ENCODE results near the gene PNCK.
"Not testable (repeated sequence)": the region's sequence is repeated elsewhere in the genome, so short reads cannot be mapped to it uniquely, and the experiment has no call there.

Gene PNCK

DNA sequence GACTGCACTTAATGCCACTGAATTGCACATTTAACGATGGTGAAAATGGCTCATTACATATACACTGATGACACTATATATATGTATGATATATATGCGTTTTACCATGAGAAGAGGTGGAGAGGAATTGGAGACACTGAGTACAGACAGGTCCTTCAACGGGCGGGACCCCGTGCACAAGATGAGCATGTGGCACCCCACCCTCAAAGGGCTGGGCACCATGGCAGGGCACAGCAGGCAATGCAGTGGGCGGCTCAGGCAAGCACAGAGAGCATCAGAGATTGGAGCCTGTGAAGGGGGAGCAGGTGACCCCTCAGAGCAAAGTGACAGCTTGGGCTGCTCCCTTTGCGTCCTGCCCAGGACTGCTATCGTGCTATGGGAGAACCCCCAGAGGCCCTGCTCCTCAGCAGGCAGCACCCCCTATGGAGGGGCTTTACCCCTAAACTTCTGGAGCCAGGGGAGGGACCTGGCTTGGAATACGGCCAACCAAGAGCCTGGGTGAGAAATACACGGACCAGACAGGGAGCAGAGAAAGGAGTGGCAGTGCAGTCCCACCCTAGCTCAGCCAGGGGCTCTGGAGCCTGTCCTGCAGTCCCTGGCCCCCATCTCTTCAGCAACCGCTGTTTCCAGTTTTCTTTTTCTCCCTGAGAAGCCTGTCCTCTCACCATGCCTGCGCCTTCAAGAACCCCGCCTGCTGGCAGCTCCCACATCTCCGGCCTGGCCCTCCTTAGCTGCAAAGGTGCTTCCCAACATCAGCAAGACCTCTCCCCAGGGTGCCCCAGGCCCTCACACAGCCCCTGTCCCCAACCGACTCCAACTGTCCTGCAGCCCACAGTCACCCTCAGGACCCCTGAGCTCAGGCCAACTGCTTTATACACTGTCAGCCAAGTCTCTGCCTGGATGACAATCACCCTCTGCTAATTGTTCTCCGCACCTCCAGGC, 24.6 kb upstream of the PNCK start:
- no peak for DNase-seq (ENCODE audit: low read depth)
- no peak overlapping the region for H3K4me3 ChIP-seq (ENCODE audit: control insufficient read depth, low read depth, low read length)
- TF ChIP-seq, protein P1, sequence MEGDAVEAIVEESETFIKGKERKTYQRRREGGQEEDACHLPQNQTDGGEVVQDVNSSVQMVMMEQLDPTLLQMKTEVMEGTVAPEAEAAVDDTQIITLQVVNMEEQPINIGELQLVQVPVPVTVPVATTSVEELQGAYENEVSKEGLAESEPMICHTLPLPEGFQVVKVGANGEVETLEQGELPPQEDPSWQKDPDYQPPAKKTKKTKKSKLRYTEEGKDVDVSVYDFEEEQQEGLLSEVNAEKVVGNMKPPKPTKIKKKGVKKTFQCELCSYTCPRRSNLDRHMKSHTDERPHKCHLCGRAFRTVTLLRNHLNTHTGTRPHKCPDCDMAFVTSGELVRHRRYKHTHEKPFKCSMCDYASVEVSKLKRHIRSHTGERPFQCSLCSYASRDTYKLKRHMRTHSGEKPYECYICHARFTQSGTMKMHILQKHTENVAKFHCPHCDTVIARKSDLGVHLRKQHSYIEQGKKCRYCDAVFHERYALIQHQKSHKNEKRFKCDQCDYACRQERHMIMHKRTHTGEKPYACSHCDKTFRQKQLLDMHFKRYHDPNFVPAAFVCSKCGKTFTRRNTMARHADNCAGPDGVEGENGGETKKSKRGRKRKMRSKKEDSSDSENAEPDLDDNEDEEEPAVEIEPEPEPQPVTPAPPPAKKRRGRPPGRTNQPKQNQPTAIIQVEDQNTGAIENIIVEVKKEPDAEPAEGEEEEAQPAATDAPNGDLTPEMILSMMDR (conservative IDR thresholded peaks at IDR 0.05; ENCODE audit: control insufficient read depth, insufficient read depth, low read depth, low read length) = no peak

DNA sequence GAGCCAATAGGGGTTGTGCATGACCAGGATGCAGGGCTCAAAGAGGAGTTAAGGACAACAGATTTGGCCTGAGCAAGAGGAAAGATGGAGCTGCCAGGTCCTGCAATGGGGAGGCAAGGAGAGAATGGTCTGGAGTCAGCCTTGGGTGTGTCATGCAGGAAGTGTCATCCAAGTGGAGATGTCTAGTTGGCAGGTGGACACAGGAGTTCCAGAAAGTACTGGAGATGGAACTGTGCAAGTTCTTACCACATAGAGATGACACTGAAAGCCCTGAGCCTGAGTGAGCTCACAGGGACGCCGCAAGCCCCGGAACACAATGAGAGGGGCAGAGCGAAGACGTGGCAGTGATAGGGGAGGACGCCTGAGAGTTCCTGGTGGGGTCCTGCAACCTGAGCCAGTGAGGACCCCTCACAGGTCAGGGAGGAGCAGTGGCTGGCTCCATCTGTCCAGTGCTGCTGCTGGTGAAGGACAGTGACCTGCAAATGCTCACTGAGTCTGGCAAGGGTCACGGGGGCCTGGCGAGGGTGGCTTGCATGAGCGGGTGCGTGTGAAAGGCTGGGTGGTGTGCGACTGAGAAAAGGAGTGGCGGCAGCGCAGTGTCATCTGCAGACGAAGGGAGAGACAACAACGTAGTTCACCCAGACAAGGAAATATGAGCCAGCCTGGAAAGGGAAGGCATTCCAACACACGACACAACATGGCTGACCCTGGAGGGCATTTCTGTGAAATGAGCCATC, 23.5 kb upstream of the PNCK start:
- DNase-seq (ENCODE audit: low read depth); H3K4me3 ChIP-seq (ENCODE audit: control insufficient read depth, low read depth, low read length): not testable (repeated sequence)

DNA sequence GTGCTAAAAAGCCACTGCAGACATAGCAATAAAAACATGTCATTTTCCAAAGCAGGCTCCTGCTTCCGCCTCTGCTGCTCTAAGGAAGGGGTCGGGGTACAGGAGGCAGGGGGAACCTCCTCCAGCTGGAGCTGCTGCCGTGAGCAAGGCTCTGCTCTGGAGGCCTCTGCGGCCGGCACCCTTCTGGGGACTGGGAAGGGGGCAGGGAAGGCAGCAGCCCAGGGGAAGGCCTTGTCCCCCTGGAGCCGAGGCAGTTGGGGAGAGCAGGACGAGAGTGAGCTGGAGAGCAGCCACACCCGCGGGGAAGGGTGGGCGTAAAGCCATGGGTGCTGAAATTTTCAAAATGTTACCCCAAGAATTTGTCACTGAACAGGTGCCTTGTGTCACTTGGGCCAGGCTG, 22.9 kb upstream of the PNCK start:
- DNase-seq (ENCODE audit: low read depth); H3K4me3 ChIP-seq (ENCODE audit: control insufficient read depth, low read depth, low read length): not testable (repeated sequence)

DNA sequence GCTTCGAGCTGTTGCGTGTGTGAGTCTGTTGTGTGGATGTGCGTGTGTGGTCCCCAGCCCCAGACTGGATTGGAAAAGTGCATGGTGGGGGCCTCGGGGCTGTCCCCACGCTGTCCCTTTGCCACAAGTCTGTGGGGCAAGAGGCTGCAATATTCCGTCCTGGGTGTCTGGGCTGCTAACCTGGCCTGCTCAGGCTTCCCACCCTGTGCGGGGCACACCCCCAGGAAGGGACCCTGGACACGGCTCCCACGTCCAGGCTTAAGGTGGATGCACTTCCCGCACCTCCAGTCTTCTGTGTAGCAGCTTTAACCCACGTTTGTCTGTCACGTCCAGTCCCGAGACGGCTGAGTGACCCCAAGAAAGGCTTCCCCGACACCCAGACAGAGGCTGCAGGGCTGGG, 22.5 kb upstream of the PNCK start:
- no peak overlapping the region for H3K4me3 ChIP-seq (ENCODE audit: control insufficient read depth, low read depth, low read length)
- no peak for DNase-seq (ENCODE audit: low read depth)

DNA sequence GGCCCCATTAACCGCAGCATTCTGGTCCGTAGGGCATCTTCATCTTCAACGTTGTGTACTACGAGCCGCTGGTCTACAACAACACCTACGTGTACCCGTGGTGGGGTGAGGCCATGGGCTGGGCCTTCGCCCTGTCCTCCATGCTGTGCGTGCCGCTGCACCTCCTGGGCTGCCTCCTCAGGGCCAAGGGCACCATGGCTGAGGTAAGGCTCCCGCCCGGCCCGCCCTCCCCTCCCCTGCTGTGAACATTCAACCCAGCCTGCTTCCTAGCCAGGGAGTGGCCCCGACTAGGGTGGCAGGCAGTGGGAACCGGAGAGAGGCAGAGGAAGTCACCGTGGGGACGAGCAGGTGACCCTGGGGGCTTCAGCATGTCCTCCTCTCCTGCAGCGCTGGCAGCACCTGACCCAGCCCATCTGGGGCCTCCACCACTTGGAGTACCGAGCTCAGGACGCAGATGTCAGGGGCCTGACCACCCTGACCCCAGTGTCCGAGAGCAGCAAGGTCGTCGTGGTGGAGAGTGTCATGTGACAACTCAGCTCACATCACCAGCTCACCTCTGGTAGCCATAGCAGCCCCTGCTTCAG, 21.2 kb upstream of the PNCK start:
- no peak for DNase-seq (ENCODE audit: low read depth)
- no peak overlapping the region for H3K4me3 ChIP-seq (ENCODE audit: control insufficient read depth, low read depth, low read length)
- TF ChIP-seq, protein P1 (conservative IDR thresholded peaks at IDR 0.05; ENCODE audit: control insufficient read depth, insufficient read depth, low read depth, low read length) = no peak

More for the DNA sequence above, 22.5 kb upstream of the PNCK start:
- TF ChIP-seq, protein P1 (conservative IDR thresholded peaks at IDR 0.05; ENCODE audit: control insufficient read depth, insufficient read depth, low read depth, low read length) = no peak

DNA sequence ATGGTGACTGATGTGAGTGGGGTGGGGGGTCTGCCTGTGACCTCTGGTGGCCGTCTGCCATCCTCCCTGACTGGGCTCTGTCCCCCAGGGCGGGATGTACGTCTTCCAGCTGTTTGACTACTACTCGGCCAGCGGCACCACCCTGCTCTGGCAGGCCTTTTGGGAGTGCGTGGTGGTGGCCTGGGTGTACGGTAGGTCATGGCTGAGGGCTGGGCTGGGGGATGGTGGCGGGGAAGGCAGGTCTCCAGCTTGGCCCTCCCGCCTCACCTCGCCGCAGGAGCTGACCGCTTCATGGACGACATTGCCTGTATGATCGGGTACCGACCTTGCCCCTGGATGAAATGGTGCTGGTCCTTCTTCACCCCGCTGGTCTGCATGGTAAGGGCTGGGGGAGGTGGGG, 20.6 kb upstream of the PNCK start:
- not testable (repeated sequence) for DNase-seq (ENCODE audit: low read depth); H3K4me3 ChIP-seq (ENCODE audit: control insufficient read depth, low read depth, low read length)

DNA sequence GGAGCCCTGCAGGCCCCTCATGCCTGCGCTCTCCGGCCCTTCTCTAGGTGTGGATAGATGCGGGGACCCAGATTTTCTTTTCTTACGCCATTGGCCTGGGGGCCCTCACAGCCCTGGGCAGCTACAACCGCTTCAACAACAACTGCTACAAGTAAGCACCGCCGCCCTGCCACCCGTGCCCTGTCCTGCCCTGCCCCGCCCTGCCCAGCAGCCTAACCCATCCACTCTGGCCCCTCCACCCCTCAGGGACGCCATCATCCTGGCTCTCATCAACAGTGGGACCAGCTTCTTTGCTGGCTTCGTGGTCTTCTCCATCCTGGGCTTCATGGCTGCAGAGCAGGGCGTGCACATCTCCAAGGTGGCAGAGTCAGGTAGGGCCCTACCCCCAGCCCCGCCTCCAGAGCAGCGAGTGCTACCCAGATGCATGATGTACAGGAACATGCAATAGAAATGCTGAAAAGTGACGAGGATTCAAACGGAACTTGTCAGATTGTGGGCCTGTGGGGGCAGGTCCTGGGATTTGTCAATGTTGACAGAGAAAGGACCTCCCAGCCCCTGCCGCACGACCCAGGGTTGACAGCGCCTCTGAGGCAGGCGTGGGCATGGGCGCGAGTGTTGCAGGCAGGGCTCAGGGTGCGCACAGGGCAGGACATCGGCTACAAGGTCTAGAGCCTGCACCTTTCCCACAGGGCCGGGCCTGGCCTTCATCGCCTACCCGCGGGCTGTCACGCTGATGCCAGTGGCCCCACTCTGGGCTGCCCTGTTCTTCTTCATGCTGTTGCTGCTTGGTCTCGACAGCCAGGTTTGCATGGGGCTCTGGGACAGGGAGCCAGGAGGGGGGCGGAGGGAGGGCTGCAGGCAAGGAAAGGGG, 19.8 kb upstream of the PNCK start:
- TF ChIP-seq, protein P1 (conservative IDR thresholded peaks at IDR 0.05; ENCODE audit: control insufficient read depth, insufficient read depth, low read depth, low read length) = no peak
- H3K4me3 ChIP-seq (ENCODE audit: control insufficient read depth, low read depth, low read length) = no peak overlapping the region
- DNase-seq (ENCODE audit: low read depth) = no peak
